SU-DHL-6 (cell line): ENCODE data around the gene HYPK.

Source experiments
- EZH2phosphoT487 ChIP-seq: fragments of 200-600 bp; sonication (generic), shearing (Covaris generic); conservative IDR thresholded peaks from 2 replicates; pipeline ENCODE4 v1.6.1; 2018; ENCODE audit warnings: mild to moderate bottlenecking, antibody characterized with exemption, low read length, moderate library complexity, mixed read lengths
- TF ChIP-seq, protein P1 (sequence below): fragments of 200-600 bp; sonication (generic); IDR thresholded peaks from one replicate; pipeline ENCODE4 v1.5.1; 2017; ENCODE audit warnings: antibody characterized with exemption, mild to moderate bottlenecking, low read length, moderate library complexity; ENCODE audit not compliant: insufficient read depth, poor library complexity, severe bottlenecking

DNA sequence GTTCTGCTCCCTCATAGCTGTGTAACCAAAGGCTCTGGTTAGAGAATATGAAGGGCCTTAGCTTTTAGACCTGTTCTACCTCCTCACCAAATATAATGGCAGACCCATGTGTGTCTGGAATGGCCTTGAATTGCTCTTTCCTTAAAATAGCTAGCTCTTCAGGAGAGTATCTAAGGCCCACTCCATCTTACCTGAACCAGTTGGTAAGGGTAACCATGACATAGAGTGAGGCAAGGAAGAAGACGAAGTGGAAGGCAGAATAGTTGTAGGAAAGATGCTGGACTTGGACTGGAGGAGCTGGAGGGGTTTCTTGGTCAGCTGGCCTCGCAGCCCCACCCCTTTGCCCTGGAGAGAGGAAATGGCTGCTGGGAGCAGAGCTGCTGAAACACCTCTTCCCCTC, 5.2 kb upstream of the HYPK start:
- TF ChIP-seq, protein P1, sequence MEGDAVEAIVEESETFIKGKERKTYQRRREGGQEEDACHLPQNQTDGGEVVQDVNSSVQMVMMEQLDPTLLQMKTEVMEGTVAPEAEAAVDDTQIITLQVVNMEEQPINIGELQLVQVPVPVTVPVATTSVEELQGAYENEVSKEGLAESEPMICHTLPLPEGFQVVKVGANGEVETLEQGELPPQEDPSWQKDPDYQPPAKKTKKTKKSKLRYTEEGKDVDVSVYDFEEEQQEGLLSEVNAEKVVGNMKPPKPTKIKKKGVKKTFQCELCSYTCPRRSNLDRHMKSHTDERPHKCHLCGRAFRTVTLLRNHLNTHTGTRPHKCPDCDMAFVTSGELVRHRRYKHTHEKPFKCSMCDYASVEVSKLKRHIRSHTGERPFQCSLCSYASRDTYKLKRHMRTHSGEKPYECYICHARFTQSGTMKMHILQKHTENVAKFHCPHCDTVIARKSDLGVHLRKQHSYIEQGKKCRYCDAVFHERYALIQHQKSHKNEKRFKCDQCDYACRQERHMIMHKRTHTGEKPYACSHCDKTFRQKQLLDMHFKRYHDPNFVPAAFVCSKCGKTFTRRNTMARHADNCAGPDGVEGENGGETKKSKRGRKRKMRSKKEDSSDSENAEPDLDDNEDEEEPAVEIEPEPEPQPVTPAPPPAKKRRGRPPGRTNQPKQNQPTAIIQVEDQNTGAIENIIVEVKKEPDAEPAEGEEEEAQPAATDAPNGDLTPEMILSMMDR: no peak
- TF ChIP-seq EZH2phosphoT487: no peak
